GM13976 (cell line): Measurements from ENCODE around the gene PKN1.
A peak's percentile ranks its signal among the peaks of the same experiment; 100 is the strongest.

Experiments
- DNase-seq: peaks from one replicate; pipeline ENCODE4 v3.0.0; 2012; ENCODE audit warnings: low spot score
- CTCF ChIP-seq: IDR thresholded peaks from 2 replicates; pipeline ENCODE4 v1.5.1; 2012; ENCODE audit warnings: borderline replicate concordance, mild to moderate bottlenecking; ENCODE audit not compliant: insufficient read depth; ENCODE audit errors: extremely low read depth, missing control alignments, control extremely low read depth
- in situ Hi-C: fragments of 300-500 bp; cut with MboI; formaldehyde crosslinking; loops from one replicate; pipeline ENCODE4 v1.12.0; 2022; ENCODE audit warnings: low sequenced_read_pairs, mixed read lengths, inconsistent platforms; ENCODE audit not compliant: unreplicated experiment

Gene PKN1

GRCh38 chr19:14433554-14434501, 722 bp downstream of the PKN1 start:
- no peak for TF ChIP-seq CTCF
- in situ Hi-C loops, result no loop called here
- peak; percentile 45 for DNase-seq

DNA sequence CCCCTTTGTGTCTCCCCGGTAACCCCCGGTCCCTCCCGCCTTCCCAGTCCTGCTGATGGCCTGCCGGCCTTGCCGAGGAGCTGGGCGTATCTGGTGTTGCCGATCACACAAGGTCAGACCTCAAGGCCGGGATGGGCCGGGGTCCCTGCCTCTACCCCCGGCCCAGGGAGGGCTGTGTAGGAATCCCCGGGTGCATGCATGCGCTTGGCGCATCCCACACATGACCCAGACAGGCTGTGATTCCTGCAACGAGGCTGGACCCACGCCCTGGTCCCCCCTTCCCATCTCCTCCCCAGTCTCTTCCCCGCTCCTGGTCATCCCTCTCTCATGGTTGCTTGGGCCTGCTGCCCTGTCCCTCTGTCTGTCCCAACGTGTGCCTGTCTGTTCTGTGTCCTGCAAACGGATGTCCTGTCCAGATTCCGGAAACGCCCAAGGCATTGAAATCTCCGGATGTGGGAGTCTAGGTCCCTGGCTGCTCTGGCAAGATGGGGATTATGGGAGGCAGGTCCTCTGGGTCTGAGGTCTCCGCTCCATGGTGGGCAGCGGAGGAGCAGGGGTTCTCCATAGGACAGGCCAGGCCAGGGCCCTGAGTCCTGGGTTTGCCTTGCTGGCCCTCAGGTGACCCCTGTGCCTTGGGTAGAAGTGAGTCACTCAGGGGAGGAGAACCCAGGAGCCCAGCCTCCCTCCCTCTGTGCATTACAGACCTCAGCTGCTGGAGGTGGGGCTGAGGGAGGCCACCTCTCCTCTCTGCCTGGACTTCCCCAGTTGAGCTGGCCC, 1.6 kb downstream of the PKN1 start:
- in situ Hi-C loops, result no loop called here
- peak; percentile 42 for DNase-seq
- TF ChIP-seq CTCF, result no peak

GRCh38 chr19:14435320-14436050, 2.4 kb downstream of the PKN1 start:
- no peak for TF ChIP-seq CTCF
- in situ Hi-C loops, result no loop called here
- DNase-seq, result no peak

DNA sequence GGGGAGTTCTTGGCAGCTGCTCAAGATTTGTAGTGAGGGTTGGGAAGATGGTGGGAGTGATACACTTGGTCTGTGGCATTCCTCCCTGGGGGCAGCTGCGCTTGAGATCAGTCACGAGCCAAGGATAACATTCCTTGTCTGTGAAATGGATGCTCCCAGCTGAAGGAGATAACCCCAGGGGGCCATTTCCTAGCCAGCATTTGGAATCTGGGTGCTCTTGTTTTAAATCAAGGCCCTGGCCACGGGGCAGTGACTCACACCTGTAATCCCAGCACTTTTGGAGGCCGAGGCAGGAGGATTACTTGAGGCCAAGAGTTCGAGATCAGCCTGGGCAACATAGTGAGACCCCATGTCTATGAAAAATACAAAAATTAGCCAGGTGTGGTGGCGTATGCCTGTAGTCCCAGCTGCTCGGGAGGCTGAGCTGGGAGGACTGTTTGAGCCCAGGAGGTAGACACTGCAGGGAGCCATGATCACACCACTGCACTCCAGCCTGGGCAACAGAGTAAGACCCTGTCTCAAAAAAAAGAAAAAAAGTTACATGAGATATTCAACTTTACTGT, 4.6 kb downstream of the PKN1 start:
- no peak for TF ChIP-seq CTCF
- no peak for DNase-seq
- in situ Hi-C loops, result no loop called here

DNA sequence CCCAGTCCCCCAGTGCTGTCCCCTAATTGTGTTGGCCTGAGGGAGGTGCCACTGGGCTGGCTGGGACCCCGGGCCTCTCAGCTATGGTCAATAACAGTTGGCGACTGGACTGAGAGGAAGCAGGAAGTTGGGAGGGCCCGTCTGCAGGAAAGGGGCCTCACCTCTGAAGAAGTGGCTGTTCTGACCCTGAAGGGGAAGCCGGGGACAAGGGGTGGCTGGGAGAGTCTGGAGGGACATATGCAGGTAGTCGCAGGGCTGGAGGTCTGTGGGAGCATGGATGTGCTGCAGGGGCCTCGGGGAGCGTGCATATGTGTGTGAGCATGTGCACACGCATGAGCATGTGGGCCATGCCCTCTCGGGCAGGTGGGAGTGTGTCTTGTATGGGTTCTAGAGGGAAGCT, 5.9 kb downstream of the PKN1 start:
- peak; percentile 6 for DNase-seq
- in situ Hi-C loops, result no loop called here
- no peak for TF ChIP-seq CTCF

DNA sequence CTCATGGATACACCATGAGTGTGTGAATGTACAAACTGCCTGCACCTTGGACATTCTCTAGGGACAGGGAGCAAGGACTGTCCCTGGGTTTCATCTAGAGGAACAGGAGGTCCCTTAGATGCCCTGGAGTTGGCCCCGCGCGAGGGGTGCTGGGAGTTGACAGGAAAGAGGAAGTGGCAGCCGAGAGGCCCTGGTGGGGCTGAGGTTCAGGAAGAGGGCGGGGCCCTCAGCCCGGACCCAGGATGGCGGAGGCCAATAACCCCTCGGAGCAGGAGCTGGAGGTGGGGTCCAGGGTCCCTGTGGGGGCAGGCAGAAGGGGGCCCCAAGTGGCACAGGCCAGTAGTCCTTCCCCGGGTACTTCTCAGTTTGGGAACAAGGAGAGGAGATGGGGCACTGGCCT, 6.9 kb downstream of the PKN1 start:
- DNase-seq, result peak; percentile 90
- in situ Hi-C loops, result no loop called here

More for the DNA sequence above, 6.9 kb downstream of the PKN1 start:
- no peak for TF ChIP-seq CTCF
